ENCODE data around the gene CCNG2.

The CCNG2 gene

DNA sequence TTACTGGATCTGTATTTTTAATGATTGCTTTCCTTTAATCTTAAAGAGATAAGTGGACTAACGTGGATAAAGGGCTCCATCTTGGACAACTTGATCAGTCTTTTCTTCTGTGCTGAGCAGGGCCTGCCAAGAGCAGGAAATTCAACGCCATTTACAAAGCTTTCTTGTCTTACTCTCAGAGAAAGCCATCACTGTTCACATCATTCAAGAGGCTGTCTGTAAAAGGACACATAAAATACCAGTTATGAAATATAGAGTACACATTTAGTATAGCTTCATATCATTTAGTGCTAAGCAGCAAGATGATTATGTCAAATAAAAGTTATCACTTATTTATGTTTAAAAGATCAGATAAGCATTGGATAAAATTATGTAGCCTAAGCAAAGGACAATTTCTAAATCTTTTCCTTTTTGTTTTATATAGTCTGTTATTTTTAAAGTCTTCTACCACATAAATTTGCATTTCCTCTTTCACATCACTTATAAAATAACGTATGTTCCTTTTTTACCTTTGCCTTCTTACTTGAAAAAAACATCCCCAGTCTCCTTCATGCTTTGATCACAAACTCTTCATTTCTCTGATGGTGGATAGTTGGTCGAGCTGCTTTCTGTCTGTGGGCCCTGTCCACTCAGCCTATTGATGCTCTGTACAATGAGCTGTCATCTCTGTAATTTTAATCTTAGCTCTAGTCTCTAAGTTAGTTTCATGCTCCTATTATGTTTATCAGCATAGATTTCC lies 2.1 kb upstream of the CCNG2 start:
- DNase-seq (no peak), ATAC-seq (replicated peaks) (no peak)
- no peaks in the 10 kb centered on the region for H3K9me3 Mint-ChIP-seq
- H3K27ac Mint-ChIP-seq = peak overlapping the region; percentile 37
- H3K4me1 Mint-ChIP-seq = peaks cover 38 to 51% of the 10 kb centered on the region in 2 donors
- no peaks in the 10 kb centered on the region for H3K27me3 Mint-ChIP-seq
- peaks cover 6 to 14% of the 10 kb centered on the region in 2 donors for H3K36me3 Mint-ChIP-seq
- H3K4me3 Mint-ChIP-seq = peak overlapping the region; percentile 42 to 96

- Mint-ChIP-seq H3K27ac (peak overlapping the region; percentile 99), H3K36me3 (peaks cover 6 to 19% of the 10 kb centered on the region in 2 donors), H3K27me3 (no peaks in the 10 kb centered on the region), H3K9me3 (no peaks in the 10 kb centered on the region), H3K4me3 (peak overlapping the region; percentile 96 to 97), H3K4me1 (peaks cover 35 to 57% of the 10 kb centered on the region in 2 donors)
- ATAC-seq (replicated peaks) = no peak
- DNase-seq = no peak
Measured at GRCh38 chr4:77155631-77156452, 1.2 kb upstream of the CCNG2 start.

GRCh38 chr4:77156533-77156911 lies 485 bp upstream of the CCNG2 start:
- Mint-ChIP-seq H3K36me3 (peaks cover 6 to 19% of the 10 kb centered on the region in 2 donors), H3K27ac (peak overlapping the region; percentile 99), H3K4me3 (peak overlapping the region; percentile 96 to 97), H3K27me3 (no peaks in the 10 kb centered on the region), H3K9me3 (no peaks in the 10 kb centered on the region), H3K4me1 (peaks cover 32 to 57% of the 10 kb centered on the region in 2 donors)
- ATAC-seq (replicated peaks) (peak; percentile 87 to 88), DNase-seq (peak; percentile 97)

DNA sequence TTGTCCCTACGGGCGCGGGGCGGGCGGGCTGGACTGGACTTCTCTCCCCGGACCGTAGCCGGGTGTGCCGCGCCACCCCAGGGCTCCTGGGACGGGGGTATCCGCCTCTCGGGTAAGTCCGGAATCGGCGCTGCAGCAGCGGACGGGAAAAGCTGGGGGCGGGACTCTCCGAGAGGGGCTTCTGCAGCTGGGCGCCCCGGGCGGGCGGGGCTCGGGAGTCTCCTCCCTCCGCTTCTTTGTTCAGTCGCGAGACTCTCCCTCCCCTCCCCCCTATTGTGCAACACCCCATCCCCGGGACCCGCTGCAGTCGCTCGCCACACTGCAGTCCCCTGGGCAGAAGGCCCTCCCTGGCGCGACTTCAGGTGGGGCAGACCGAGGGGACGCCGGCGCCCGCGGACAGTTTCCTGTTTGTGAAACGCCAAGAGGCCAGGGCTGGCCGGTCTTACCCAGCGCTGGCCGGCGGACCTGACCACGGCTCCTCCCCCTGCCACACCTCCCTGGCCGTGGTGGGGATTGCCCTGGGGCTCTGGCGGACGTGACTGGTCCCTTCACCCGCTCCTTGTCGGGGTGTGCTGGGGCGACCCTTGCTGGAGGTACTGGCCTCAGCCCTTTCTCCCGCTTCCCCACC lies 966 bp downstream of the CCNG2 start:
- peaks cover 20 to 32% of the 10 kb centered on the region in 2 donors for H3K36me3 Mint-ChIP-seq
- H3K4me1 Mint-ChIP-seq = peaks cover 35 to 65% of the 10 kb centered on the region in 2 donors
- no peaks in the 10 kb centered on the region for H3K27me3 Mint-ChIP-seq
- ATAC-seq (replicated peaks) (peak; percentile 56 to 63), DNase-seq (peak; percentile 80)
- H3K27ac Mint-ChIP-seq = peak overlapping the region; percentile 99
- H3K9me3 Mint-ChIP-seq = no peaks in the 10 kb centered on the region
- peak overlapping the region; percentile 96 to 97 for H3K4me3 Mint-ChIP-seq

- no peak for ATAC-seq (replicated peaks)
- H3K4me3 Mint-ChIP-seq = peak overlapping the region; percentile 96 to 97
- H3K27ac Mint-ChIP-seq = peak overlapping the region; percentile 99
- H3K4me1 Mint-ChIP-seq = peaks cover 33 to 65% of the 10 kb centered on the region in 2 donors
- no peaks in the 10 kb centered on the region for H3K9me3 Mint-ChIP-seq
- H3K36me3 Mint-ChIP-seq = peaks cover 25 to 37% of the 10 kb centered on the region in 2 donors
- no peak for DNase-seq
- no peaks in the 10 kb centered on the region for H3K27me3 Mint-ChIP-seq
Measured at GRCh38 chr4:77158487-77158861, 1.5 kb downstream of the CCNG2 start.

- H3K27me3 Mint-ChIP-seq = no peaks in the 10 kb centered on the region
- no peaks in the 10 kb centered on the region for H3K9me3 Mint-ChIP-seq
- ATAC-seq (replicated peaks) (no peak), DNase-seq (no peak)
- peaks cover 33 to 50% of the 10 kb centered on the region in 2 donors for H3K36me3 Mint-ChIP-seq
- peak overlapping the region; percentile 96 to 97 for H3K4me3 Mint-ChIP-seq
- H3K27ac Mint-ChIP-seq = no peak overlapping the region
- H3K4me1 Mint-ChIP-seq = peaks cover 29 to 62% of the 10 kb centered on the region in 2 donors
Measured at GRCh38 chr4:77159806-77160205, 2.8 kb downstream of the CCNG2 start.

GRCh38 chr4:77163641-77164040 lies 6.6 kb downstream of the CCNG2 start:
- Mint-ChIP-seq H3K4me3 (peak overlapping the region in 1 of 2 donors; percentile 47), H3K9me3 (no peaks in the 10 kb centered on the region), H3K27me3 (no peaks in the 10 kb centered on the region), H3K36me3 (peaks cover 43 to 59% of the 10 kb centered on the region in 2 donors), H3K27ac (peak overlapping the region; percentile 82), H3K4me1 (peaks cover 27 to 58% of the 10 kb centered on the region in 2 donors)
- no peak for DNase-seq
- no peak for ATAC-seq (replicated peaks)

DNA sequence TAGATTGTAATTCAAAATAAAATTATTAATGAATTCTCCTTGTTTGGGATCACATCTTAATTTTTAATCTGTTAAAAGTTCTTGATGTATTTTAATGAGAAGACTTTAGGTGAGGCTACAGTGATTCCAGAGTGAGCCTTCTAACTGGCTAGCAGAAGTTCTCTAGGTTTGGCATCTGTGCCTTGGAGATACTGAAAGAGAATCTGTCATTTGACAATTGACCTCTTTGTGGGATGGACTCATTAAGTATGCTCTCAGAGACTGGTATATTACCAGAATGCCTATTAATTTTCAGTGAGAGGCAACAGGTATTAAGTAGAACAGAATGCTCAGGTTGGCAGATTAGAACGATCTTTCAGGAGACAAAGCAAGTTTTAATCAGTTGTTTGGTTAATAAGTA lies 10.2 kb downstream of the CCNG2 start:
- Mint-ChIP-seq H3K27ac (peak overlapping the region; percentile 14), H3K4me3 (no peak overlapping the region), H3K36me3 (peaks cover 61 to 75% of the 10 kb centered on the region in 2 donors), H3K9me3 (no peaks in the 10 kb centered on the region), H3K4me1 (peaks cover 29 to 69% of the 10 kb centered on the region in 2 donors), H3K27me3 (no peaks in the 10 kb centered on the region)
- no peak for DNase-seq
- no peak for ATAC-seq (replicated peaks)

- Mint-ChIP-seq H3K36me3 (peaks cover 54 to 68% of the 10 kb centered on the region in 2 donors), H3K27ac (peak overlapping the region; percentile 52), H3K4me1 (peaks cover 25 to 62% of the 10 kb centered on the region in 2 donors), H3K4me3 (no peak overlapping the region), H3K9me3 (no peaks in the 10 kb centered on the region), H3K27me3 (no peaks in the 10 kb centered on the region)
- no peak for ATAC-seq (replicated peaks)
- no peak for DNase-seq
Measured at GRCh38 chr4:77167866-77168265, 10.9 kb downstream of the CCNG2 start.

GRCh38 chr4:77169481-77169880 lies 12.5 kb downstream of the CCNG2 start:
- H3K36me3 Mint-ChIP-seq = peaks cover 43 to 53% of the 10 kb centered on the region in 2 donors

DNA sequence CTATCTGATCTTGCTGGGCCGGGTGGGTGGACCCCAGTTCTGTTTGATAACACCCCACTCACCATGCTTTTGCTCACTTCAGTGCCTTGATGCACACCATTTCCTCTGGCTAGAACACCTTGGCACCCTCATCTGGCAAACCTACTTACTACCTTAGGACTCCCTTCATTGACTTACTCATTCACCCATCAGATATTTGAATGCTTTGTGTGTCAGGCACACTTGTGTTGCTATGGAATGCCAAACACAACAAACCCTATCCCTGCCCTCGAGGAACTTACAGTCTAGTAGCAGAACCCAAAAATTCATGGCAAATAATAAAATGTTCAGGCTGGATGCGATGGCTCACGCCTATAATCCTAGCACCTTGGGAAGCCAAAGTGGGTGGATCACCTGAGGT lies 13.9 kb downstream of the CCNG2 start:
- Mint-ChIP-seq H3K4me1 (peaks cover 17 to 50% of the 10 kb centered on the region in 2 donors), H3K9me3 (no peaks in the 10 kb centered on the region), H3K4me3 (no peak overlapping the region), H3K27me3 (no peaks in the 10 kb centered on the region), H3K27ac (peak overlapping the region; percentile 3), H3K36me3 (peaks cover 33 to 44% of the 10 kb centered on the region in 2 donors)
- DNase-seq = no peak
- peak in 1 of 2 donors; percentile 31 for ATAC-seq (replicated peaks)

More at GRCh38 chr4:77169481-77169880, 12.5 kb downstream of the CCNG2 start:
- H3K4me3 Mint-ChIP-seq = no peak overlapping the region
- no peaks in the 10 kb centered on the region for H3K27me3 Mint-ChIP-seq
- peaks cover 20 to 60% of the 10 kb centered on the region in 2 donors for H3K4me1 Mint-ChIP-seq
- ATAC-seq (replicated peaks) = no peak
- no peaks in the 10 kb centered on the region for H3K9me3 Mint-ChIP-seq
- no peak for DNase-seq
- no peak overlapping the region for H3K27ac Mint-ChIP-seq

DNA sequence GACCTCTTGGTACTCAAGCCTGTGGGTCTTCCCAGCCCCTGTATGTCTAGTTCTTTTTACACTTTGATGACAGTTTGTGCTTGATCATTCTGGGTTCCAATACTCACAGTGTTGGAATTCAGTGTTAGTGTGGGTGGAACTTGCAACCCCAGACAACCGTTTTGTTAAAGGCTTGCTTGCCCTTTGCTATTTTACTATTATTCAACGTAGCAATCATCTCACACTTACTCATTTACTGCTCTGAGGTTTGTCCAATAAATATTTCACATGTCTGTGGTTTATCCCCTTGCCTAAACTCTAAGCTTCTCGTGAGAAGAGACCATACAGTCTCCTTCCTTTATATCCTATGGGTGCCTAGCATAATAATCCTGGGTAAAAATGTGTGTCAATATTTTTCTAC lies 15.3 kb downstream of the CCNG2 start:
- Mint-ChIP-seq H3K27ac (no peak overlapping the region), H3K4me1 (peaks cover 18 to 61% of the 10 kb centered on the region in 2 donors), H3K9me3 (no peaks in the 10 kb centered on the region), H3K27me3 (no peaks in the 10 kb centered on the region), H3K36me3 (peaks cover 33 to 41% of the 10 kb centered on the region in 2 donors), H3K4me3 (no peak overlapping the region)
- no peak for ATAC-seq (replicated peaks)
- no peak for DNase-seq

- Mint-ChIP-seq H3K4me1 (peaks cover 13 to 50% of the 10 kb centered on the region in 2 donors), H3K4me3 (no peak overlapping the region), H3K9me3 (no peaks in the 10 kb centered on the region), H3K27me3 (no peaks in the 10 kb centered on the region), H3K27ac (no peak overlapping the region), H3K36me3 (peaks cover 19 to 21% of the 10 kb centered on the region in 2 donors)
- ATAC-seq (replicated peaks) (no peak), DNase-seq (no peak)
Measured at GRCh38 chr4:77174426-77174825, 17.4 kb downstream of the CCNG2 start.

- Mint-ChIP-seq H3K4me3 (no peak overlapping the region), H3K27me3 (no peaks in the 10 kb centered on the region), H3K4me1 (peaks cover 13 to 42% of the 10 kb centered on the region in 2 donors), H3K36me3 (peaks cover 12 to 14% of the 10 kb centered on the region in 2 donors), H3K9me3 (no peaks in the 10 kb centered on the region), H3K27ac (no peak overlapping the region)
- DNase-seq (no peak), ATAC-seq (replicated peaks) (no peak)
Measured at GRCh38 chr4:77175201-77175611, 18.2 kb downstream of the CCNG2 start.
